NCI-H2171 treated with DMSO at 0.1 percent for 48 hours (cell line): ENCODE measurements around the gene LRRC57.

Experiments used
- DNase-seq: peaks from one replicate; lab custom pipeline; 2025; lab: John Stamatoyannopoulos, UW

LRRC57 gene

GRCh38 chr15:42490671-42491538, 57.7 kb downstream of the LRRC57 start, which contains the start of gene ZNF106:
Gene ZNF106 (minus strand): TSS chr15:42491141. CDS start chr15:42472289, 18,852 bp downstream.
- peak; percentile 93 for DNase-seq

- DNase-seq: no peak
These were observed 58.3 kb downstream of the LRRC57 start for GRCh38 chr15:42490291-42490670.
